Vagina (tissue), 2 donors: ENCODE measurements around the gene CRACDL.

Experiments used
- CTCF ChIP-seq, 3 experiments: fragments of 450-650 bp in 2 of 3; fragments of 200-600 bp in 1 of 3; sonication (generic) in 1 of 3; IDR thresholded peaks; one replicate each; pipeline ENCODE4 v1.5.1; 2017 to 2019; ENCODE audit warnings: antibody characterized with exemption in 3 of 3, mild to moderate bottlenecking in 2 of 3, moderate library complexity in 2 of 3
- POLR2A ChIP-seq, 2 donors: fragments of 450-650 bp; IDR thresholded peaks; one replicate each; pipeline ENCODE4 v1.6.1; 2017; ENCODE audit warnings: antibody characterized with exemption in 2 of 2, mild to moderate bottlenecking in 2 of 2, moderate library complexity in 2 of 2
- POLR2AphosphoS5 ChIP-seq, 2 donors: sonication (generic); formaldehyde crosslinking; IDR thresholded peaks; one replicate each; pipeline ENCODE4 v1.9.0; 2017; ENCODE audit warnings: antibody characterized with exemption in 2 of 2, mild to moderate bottlenecking in 2 of 2, low read depth in 1 of 2; ENCODE audit not compliant: insufficient read depth in 1 of 2

DNA sequence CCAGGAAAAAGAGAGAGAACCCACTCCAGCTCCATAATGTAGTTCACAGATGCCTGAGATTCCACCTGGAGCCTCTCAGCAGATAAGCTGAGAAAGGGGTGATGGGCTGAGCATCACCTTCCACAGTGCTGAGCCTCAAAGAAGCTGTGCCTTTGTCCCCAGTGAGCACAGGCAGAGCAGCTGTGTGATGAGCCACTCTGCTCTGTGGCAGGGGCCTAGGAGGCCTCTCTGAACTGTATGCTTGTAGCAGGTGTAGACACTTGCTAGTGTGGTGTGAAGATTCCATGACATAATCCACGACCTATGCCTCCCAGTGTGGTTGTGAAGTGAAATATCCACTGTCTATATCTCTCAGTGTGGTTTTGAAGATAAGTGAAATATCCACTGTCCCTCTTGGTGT, 134.7 kb downstream of the CRACDL start:
- TF ChIP-seq CTCF (IDR thresholded peaks at IDR 0.05): no peak
- TF ChIP-seq POLR2AphosphoS5 (IDR thresholded peaks at IDR 0.05; ENCODE audit: insufficient read depth in 1 of 2, low read depth in 1 of 2): no peak
- no peak for TF ChIP-seq POLR2A (IDR thresholded peaks at IDR 0.05)
